ENCODE results near the gene TM6SF1.
"Not testable (repeated sequence)": the region's sequence is repeated elsewhere in the genome, so short reads cannot be mapped to it uniquely, and the experiment has no call there.

Gene TM6SF1

GRCh38 chr15:83090465-83090864 lies 17.0 kb upstream of the TM6SF1 start:
- DNase-seq = no peak

- DNase-seq = not testable (repeated sequence)
These were observed 15.5 kb upstream of the TM6SF1 start for GRCh38 chr15:83091965-83092308.

GRCh38 chr15:83092309-83092976 lies 15.0 kb upstream of the TM6SF1 start:
- no peak for DNase-seq

- DNase-seq = no peak
These were observed 12.9 kb upstream of the TM6SF1 start for GRCh38 chr15:83094583-83094982.

GRCh38 chr15:83098079-83098478 lies 9.4 kb upstream of the TM6SF1 start:
- no peak for DNase-seq

- DNase-seq = no peak
These were observed 8.2 kb upstream of the TM6SF1 start for GRCh38 chr15:83099290-83099689.

GRCh38 chr15:83100097-83100646 lies 7.3 kb upstream of the TM6SF1 start:
- DNase-seq = no peak

- DNase-seq = no peak
These were observed 5.1 kb upstream of the TM6SF1 start for GRCh38 chr15:83102346-83102745.

- DNase-seq = no peak
These were observed 3.3 kb upstream of the TM6SF1 start for GRCh38 chr15:83104141-83104540.

- DNase-seq = no peak
These were observed 2.0 kb upstream of the TM6SF1 start for GRCh38 chr15:83105440-83105839.

- DNase-seq = no peak
These were observed 366 bp downstream of the TM6SF1 start for GRCh38 chr15:83107841-83108181.

GRCh38 chr15:83108266-83109219 lies 1.1 kb downstream of the TM6SF1 start:
- no peak for DNase-seq

GRCh38 chr15:83109532-83109931 lies 2.1 kb downstream of the TM6SF1 start:
- DNase-seq = no peak

- DNase-seq = no peak
These were observed 2.9 kb downstream of the TM6SF1 start for GRCh38 chr15:83110381-83110780.

GRCh38 chr15:83111149-83111548 lies 3.7 kb downstream of the TM6SF1 start:
- no peak for DNase-seq

- DNase-seq = no peak
These were observed 4.9 kb downstream of the TM6SF1 start for GRCh38 chr15:83112233-83112955.

GRCh38 chr15:83112956-83113299 lies 5.5 kb downstream of the TM6SF1 start:
- no peak for DNase-seq

- DNase-seq = no peak
These were observed 6.6 kb downstream of the TM6SF1 start for GRCh38 chr15:83113881-83114674.

GRCh38 chr15:83114856-83115255 lies 7.4 kb downstream of the TM6SF1 start:
- no peak for DNase-seq

- no peak for DNase-seq
These were observed 8.0 kb downstream of the TM6SF1 start for GRCh38 chr15:83115410-83115809.

GRCh38 chr15:83115831-83116565 lies 8.6 kb downstream of the TM6SF1 start:
- no peak for DNase-seq

- no peak for DNase-seq
These were observed 10.9 kb downstream of the TM6SF1 start for GRCh38 chr15:83118291-83118827.
